GM12891 (cell line): ENCODE data around the gene NCOR1.

ENCODE experiments used
- PAX5 ChIP-seq: IDR thresholded peaks from 2 replicates; pipeline ENCODE4 v1.6.1; 2011; ENCODE audit warnings: low read length, moderate library complexity, mild to moderate bottlenecking; ENCODE audit not compliant: insufficient read depth, severe bottlenecking
- POLR2A ChIP-seq: IDR thresholded peaks from 2 replicates; pipeline ENCODE4 v1.6.1; 2011; ENCODE audit warnings: low read depth, low read length, control low read depth
- TAF1 ChIP-seq: IDR thresholded peaks from 2 replicates; pipeline ENCODE4 v1.6.1; 2011; ENCODE audit warnings: low read depth, low read length, control low read depth

- no peak for TF ChIP-seq PAX5
- no peak for TF ChIP-seq POLR2A
- no peak for TF ChIP-seq TAF1
These were observed 94.4 kb downstream of the NCOR1 start for GRCh38 chr17:16120937-16121336.
